Epithelial cell of proximal tubule (primary cell): ENCODE data around the gene SCYL3. TPM values are rescaled to one million over a fixed set of nuclear protein-coding genes. Genes with fewer than 3 reads are reported as not detected.

ENCODE experiments used
- DNase-seq: peaks from one replicate; pipeline ENCODE4 v3.0.0-alpha.2; 2011; ENCODE audit warnings: low read depth
- H3K4me3 ChIP-seq: 2 replicates; pipeline ENCODE4 v1.5.1; 2011; ENCODE audit warnings: low read depth, mild to moderate bottlenecking, low read length
- CTCF ChIP-seq: conservative IDR thresholded peaks from 2 replicates; pipeline ENCODE4 v1.5.1; 2012; ENCODE audit warnings: low read depth, mild to moderate bottlenecking, low read length
- total RNA-seq: library from RNA; depleted of rRNA; stranded (reverse); fragments of >200 nt; gene quantifications from 2 replicates; pipeline ENCODE4 v1.2.3, GENCODE V29; 2015

The SCYL3 gene
- total RNA-seq, 1 donor from 2014 or later: 4.2 TPM

- H3K4me3 ChIP-seq: no peak overlapping the region
- no peak for DNase-seq
- TF ChIP-seq CTCF: no peak
These were observed 54.8 kb downstream of the SCYL3 start for GRCh38 chr1:169838942-169839341.

GRCh38 chr1:169836198-169836597, 57.5 kb downstream of the SCYL3 start:
- no peak for DNase-seq
- no peak overlapping the region for H3K4me3 ChIP-seq
- TF ChIP-seq CTCF: no peak

DNA sequence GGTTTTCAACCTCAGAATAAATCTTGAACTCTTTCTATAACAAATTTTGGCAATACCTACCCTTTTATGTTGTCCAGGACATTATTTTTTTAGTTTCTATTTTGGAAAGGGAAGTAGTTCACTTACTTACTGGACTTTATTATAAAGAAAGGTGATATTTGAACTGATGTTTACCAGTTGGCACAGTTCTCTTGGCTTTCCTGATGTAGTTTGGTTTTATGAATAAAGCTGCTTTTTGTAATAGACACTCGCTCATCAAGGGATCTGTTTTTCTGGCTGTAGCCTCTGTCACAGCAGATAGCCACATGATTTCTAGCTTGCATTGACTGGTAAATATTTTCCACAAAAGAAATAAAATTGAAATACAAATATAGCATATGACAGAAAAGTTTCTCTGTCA, 58.0 kb downstream of the SCYL3 start:
- TF ChIP-seq CTCF: no peak
- H3K4me3 ChIP-seq: no peak overlapping the region
- DNase-seq: no peak

GRCh38 chr1:169834869-169835268, 58.8 kb downstream of the SCYL3 start:
- TF ChIP-seq CTCF: no peak
- DNase-seq: no peak
- no peak overlapping the region for H3K4me3 ChIP-seq

GRCh38 chr1:169833179-169833901, 60.4 kb downstream of the SCYL3 start:
- no peak for TF ChIP-seq CTCF
- no peak for DNase-seq
- no peak overlapping the region for H3K4me3 ChIP-seq

- TF ChIP-seq CTCF: no peak
- H3K4me3 ChIP-seq: no peak overlapping the region
- no peak for DNase-seq
These were observed 64.0 kb downstream of the SCYL3 start for GRCh38 chr1:169829671-169830070.

DNA sequence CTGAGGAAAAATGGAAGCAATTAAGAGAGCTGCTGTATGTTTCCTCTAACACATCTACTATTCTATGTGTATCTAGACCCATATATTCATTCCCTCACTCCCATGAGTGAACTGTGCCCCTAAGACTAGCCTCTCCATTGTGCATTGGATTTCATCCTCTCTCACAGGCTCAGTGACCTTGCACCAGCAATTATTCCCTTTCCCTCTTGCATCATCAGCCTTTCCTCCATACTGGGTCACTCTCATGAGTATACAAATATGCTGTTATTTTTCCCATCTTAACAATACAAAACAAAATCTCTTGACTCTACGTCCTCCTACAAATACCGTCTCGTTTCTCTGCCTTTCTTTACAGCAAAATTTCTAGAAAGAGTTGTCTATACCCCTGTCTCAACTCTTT, 69.5 kb downstream of the SCYL3 start:
- H3K4me3 ChIP-seq: no peak overlapping the region
- TF ChIP-seq CTCF: no peak
- no peak for DNase-seq
